ENCODE measurements around the gene BRICD5.

DNA sequence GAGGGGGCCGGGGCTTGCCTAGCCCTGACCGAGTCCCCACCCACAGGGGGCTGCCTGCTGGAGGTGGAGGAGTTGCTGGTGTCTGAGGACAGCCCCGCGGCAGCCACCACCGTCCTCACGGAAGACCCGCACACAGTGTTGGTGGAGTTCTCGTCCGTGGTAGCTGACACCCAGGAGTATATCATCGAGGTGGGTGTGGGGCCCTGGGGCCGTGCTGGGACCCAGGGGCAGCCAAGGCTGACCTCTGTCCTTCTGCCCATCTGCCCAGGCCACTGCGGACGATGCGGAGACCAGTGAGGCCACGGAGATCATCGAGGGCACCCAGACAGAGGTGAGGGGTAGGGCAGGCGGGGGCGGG is 24.1 kb upstream of the BRICD5 start:
- TF ChIP-seq, protein P1, sequence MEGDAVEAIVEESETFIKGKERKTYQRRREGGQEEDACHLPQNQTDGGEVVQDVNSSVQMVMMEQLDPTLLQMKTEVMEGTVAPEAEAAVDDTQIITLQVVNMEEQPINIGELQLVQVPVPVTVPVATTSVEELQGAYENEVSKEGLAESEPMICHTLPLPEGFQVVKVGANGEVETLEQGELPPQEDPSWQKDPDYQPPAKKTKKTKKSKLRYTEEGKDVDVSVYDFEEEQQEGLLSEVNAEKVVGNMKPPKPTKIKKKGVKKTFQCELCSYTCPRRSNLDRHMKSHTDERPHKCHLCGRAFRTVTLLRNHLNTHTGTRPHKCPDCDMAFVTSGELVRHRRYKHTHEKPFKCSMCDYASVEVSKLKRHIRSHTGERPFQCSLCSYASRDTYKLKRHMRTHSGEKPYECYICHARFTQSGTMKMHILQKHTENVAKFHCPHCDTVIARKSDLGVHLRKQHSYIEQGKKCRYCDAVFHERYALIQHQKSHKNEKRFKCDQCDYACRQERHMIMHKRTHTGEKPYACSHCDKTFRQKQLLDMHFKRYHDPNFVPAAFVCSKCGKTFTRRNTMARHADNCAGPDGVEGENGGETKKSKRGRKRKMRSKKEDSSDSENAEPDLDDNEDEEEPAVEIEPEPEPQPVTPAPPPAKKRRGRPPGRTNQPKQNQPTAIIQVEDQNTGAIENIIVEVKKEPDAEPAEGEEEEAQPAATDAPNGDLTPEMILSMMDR (conservative IDR thresholded peaks at IDR 0.05), result no peak
- TF ChIP-seq EZH2 (IDR thresholded peaks at IDR 0.05; ENCODE audit: low read depth), result no peak

Data from PC-9 (cell line).